Thyroid gland (tissue), 4 donors: Measurements from ENCODE around the gene ACP2.

ENCODE experiments used
- POLR2A ChIP-seq, 2 donors: fragments of 450-650 bp; IDR thresholded peaks; one replicate each; pipeline ENCODE4 v1.6.1; 2017; ENCODE audit warnings: antibody characterized with exemption in 2 of 2, mild to moderate bottlenecking in 2 of 2, moderate library complexity in 1 of 2
- TF ChIP-seq, protein P1 (sequence below), 6 experiments: fragments of 200-600 bp in 3 of 6; fragments of 450-650 bp in 3 of 6; sonication (generic) in 3 of 6; IDR thresholded peaks; one replicate each; pipeline ENCODE4 v1.5.1; 2016 to 2019; ENCODE audit warnings: antibody characterized with exemption in 6 of 6, mild to moderate bottlenecking in 2 of 6, inconsistent platforms in 1 of 6, moderate library complexity in 1 of 6

DNA sequence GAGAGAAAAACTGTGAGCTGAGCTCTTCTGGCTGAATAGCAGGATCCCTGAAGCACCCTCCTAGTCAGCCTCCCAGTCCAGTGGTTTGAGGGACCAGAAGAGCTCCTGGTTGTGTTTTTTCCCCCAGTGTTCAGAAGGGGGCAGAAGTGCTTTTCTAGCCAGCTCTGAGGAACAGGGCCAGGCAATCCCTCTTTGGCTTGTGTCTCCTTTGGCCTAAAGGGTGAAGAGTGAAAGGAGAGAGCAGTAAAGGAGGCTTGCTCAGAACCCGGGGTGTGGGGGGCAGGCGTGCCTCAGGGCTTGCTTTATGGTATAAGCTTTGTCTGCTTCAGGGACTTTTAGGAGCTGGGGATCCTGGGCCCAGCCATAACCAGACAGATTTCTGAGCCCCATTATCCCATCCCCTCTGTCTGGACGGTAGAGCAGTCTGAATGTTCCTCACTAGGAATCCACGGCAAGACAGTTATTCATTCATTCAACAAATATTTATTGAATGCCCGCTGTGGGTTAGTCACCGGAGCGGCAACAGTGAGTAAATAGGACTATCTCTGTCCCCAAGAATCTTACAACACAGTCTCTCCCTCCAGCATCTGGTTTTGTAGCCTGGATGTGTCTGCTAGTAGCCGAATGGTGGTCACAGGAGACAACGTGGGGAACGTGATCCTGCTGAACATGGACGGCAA, 14.5 kb downstream of the ACP2 start:
- no peak for TF ChIP-seq POLR2A (IDR thresholded peaks at IDR 0.05)
- TF ChIP-seq, protein P1, sequence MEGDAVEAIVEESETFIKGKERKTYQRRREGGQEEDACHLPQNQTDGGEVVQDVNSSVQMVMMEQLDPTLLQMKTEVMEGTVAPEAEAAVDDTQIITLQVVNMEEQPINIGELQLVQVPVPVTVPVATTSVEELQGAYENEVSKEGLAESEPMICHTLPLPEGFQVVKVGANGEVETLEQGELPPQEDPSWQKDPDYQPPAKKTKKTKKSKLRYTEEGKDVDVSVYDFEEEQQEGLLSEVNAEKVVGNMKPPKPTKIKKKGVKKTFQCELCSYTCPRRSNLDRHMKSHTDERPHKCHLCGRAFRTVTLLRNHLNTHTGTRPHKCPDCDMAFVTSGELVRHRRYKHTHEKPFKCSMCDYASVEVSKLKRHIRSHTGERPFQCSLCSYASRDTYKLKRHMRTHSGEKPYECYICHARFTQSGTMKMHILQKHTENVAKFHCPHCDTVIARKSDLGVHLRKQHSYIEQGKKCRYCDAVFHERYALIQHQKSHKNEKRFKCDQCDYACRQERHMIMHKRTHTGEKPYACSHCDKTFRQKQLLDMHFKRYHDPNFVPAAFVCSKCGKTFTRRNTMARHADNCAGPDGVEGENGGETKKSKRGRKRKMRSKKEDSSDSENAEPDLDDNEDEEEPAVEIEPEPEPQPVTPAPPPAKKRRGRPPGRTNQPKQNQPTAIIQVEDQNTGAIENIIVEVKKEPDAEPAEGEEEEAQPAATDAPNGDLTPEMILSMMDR (IDR thresholded peaks at IDR 0.05): peak in 3 of 6 experiments; percentile 10 to 26 (median 16)
